DMS53 treated with DMSO at 0.1 percent for 48 hours (cell line): ENCODE measurements around the gene CES4A.
"Not testable (repeated sequence)": the region's sequence is repeated elsewhere in the genome, so short reads cannot be mapped to it uniquely, and the experiment has no call there.

ENCODE experiments used
- DNase-seq: peaks from one replicate; lab custom pipeline; 2025; ENCODE audit not compliant: unreplicated experiment; lab: John Stamatoyannopoulos, UW

Gene CES4A

DNA sequence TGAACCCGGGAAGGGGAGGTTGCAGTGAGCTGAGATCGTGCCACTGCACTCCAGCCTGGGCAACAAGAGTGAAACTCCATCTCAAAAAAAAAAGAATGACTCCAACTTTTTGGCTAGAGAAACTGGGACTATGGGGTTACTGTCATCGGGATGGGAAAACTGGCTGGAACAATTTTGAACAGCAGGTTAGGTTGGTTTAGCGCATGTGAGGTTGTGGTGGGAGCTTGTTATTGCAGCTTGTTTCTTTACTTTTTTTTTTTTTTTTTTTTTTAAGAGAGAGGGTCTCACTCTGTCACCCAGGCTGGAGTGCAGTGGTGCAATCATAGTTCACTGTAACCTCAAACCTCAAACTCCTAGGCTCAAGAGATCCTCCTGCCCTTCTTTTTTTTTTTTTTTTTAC lies 53.1 kb downstream of the CES4A start:
- not testable (repeated sequence) for DNase-seq

- no peak for DNase-seq
Measured at GRCh38 chr16:67043420-67043819, 55.0 kb downstream of the CES4A start.

GRCh38 chr16:67050796-67051195 lies 62.4 kb downstream of the CES4A start:
- no peak for DNase-seq

DNA sequence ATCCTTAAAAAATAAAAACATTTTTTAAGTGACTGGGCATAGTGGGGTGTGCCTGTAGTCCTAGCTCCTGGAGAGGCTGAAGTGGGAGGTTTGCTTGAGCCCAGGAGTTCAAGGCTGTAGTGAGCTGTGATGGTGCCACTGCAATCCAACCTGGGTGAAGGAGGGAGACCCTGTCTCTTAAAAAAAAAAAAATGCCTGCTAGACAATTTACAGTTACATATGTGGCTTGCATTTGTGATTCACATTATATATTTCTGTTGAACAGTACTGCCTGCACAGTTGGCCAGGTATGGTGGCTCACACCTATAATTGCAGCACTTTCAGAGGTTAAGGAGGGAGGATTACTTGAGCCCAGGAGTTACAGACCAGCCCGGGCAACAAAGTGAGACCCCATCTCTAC lies 64.0 kb downstream of the CES4A start:
- DNase-seq, result no peak

DNA sequence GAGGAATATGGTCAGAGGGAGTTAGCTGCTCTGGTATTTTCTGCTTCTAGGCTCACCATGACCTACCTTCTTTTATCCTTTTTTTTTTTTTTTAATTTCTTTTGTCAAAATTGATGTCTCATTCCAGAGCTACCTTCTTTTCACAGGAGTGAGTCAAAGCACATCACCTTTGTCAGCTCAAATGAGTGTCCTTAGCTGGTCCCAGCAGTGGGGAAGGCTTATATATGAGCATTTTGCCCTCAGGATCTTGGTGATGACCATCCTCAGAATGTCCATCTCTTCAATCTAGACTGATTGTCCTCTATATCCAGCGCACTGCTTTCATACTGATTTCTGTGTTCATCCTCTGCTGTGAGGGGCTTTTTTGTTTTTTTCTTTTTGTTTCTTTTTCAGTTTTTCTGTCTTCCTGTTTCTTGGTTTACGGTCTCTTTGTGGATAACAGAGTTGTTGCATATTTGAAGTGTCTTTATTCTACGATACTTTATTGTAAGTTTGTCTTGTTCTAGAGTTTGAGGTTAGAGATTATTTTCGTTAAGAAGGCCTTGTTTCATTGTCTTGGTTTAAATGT lies 65.5 kb downstream of the CES4A start:
- DNase-seq, result no peak

DNA sequence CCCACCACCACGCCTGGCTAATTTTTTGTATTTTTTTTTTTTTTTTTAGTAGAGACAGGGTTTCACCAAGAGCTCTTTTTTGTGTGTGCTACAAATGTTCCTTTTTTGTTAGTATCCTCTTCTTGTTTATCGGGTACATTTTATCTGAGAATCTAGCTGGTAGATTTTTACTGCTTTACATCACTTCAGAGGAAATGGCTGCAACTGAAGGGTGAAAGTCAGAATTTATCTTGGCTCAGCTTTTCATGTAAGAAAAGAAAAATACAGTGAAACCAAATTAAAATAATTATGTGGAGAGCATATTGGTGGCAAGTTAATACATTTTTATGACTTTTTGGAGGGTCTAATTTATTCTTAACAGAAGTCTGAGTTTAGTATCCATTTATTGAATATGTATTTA lies 66.5 kb downstream of the CES4A start:
- no peak for DNase-seq

- DNase-seq, result no peak
Measured at GRCh38 chr16:67055712-67056487, 67.5 kb downstream of the CES4A start.
